Activated effector memory CD4-positive, alpha-beta T cell treated with anti-CD3 and anti-CD28 coated beads, Interleukin-2, amount 50 U/mL, for 16 hours (primary cell): ENCODE results near the gene WDR27.

Experiments used
- DNase-seq: peaks from one replicate; pipeline ENCODE4 v3.0.0-alpha.2; 2020

Gene WDR27

DNA sequence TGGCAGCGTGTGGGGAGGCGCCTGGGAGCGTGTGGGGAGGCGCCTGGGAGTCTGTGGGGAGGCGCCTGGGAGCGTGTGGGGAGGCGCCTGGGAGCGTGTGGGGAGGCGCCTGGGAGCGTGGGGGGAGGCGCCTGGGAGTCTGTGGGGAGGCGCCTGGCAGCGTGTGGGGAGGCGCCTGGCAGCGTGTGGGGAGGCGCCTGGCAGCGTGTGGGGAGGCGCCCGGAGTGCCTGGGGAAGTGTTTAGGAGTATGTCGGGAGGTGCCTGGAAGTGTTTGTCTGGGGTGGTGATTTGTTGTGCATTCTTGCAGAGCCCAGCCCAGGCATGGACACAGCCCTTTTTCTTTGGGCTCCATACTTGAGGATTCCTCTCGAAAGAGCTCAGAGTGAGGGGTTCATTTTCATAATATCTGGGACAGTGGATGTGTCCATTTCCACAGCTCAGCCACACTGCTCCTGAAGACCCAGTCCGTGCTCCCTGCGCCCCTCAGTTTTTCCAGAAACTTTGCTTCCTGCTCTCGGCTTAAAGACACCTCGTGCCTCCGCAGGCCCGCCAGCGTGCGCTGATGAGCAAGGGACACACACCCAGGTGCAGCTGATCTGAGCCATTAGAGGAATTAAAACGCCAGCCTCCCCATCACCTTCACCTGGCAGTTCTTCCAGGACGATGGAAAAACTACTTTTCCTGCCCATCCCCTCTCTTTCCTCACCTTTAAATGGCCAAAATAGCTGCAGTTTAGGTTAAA is 276.0 kb downstream of the WDR27 start:
- DNase-seq: no peak

DNA sequence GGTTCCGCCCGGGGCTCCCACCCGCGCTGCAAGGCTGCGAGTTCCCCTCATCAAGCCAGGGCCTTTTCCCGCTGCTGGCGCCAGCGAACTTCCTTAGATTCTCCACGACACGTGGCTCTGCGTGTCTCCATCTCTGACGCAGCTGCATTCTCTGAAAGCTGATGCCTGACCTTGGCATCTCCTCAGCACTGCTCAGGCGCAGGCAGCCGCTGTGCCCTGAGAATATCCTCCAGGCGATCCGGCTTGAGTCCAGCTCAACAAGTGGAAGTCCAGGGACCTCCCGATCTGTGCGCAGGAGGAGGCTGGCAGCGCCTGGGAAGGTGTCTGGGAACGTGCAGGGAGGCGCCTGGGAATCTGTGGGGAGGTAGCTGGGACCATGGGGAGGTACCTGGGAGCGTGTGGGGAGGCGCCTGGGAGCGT is 277.0 kb downstream of the WDR27 start:
- no peak for DNase-seq

DNA sequence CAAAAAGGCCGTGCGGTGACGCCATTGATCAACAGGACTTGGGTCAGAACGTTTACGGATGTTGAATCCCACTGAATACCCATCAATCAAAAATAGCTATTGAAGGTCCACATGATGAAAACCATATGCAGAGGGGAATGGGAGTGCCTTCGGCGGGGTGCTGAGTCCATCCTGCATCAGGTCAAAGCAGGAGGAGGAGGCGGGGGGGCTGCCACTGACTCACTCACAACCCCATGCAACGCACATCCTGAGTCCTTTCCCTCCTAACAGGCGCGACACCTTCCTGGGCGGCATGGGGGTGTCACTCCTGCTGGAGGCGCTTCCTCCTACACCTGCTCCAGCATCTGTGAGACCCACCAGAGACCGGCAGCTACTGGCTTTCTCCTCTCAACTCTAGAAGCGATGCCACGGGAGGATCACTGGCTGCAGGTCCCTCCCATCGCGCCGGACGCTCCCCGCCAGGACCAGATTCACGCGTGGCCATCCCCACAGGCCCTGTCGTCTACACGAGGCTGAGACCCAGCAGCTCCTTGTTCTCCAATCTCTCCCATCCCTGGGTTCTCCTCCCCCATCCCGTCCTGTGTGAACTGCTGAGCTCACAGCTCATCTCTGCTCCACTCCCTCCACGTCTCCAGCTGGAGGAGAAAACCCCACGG is 277.6 kb downstream of the WDR27 start:
- no peak for DNase-seq

DNA sequence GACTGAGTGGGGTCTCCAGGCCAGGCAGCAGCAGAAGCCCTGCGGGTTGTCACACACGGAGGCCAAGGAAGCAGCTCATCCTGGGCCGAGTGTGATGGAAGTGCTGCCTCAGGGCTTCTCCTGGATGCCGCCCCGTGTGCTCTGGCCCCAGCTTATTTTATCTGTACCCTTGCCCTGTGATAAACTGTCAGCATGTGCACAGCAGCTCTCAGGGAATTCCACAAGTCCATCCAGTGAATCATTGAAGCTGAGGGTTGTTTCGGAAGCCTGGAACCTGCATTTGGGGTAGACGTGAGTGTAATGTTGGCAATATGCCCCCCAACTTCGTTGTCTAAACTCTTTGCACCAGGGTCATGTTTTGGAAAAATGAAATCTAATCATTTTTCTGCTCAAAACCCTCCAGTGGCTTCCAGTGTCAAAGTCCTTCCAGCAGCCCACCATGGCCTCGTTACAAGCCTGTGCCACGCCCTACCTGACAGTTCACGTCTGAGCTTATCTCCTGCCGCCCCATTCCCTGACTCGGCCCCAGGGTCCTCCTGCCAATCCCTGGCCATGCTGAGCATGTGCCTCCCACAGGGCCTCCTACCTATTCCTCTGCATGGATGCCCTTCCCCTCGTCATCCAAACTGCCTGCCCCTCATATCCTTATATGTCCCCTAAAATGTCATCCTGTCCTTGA is 280.1 kb downstream of the WDR27 start:
- no peak for DNase-seq

DNA sequence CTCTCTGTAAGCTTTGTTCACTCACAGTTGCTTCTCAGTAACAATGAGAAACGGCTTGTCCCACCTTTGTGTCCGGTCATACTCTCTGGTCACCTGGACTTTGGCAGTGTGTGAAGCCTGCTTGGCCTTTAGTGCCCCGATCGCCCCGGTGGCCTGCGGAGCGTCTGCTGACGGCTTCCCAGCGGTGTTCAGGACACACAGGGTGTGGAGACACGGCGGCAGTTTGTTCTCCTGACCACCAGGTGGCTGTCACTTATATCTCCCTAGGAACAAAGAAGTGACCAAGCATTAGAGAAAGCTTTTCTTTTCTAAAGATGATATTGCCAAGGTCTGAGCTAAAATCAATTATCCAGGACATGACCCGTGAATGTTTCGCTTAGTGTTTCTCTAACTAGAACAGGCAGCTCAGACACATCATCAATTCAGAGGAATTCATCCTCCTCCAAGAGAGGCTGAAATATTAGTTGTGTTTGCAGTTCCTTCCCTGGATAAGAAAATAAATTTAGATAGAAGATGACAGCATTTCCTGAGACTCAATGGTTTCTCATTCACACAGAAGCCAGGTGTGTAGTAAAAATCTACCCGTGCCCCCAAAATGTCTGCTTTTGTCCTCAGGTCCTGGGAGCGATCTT is 280.8 kb downstream of the WDR27 start:
- DNase-seq: no peak

DNA sequence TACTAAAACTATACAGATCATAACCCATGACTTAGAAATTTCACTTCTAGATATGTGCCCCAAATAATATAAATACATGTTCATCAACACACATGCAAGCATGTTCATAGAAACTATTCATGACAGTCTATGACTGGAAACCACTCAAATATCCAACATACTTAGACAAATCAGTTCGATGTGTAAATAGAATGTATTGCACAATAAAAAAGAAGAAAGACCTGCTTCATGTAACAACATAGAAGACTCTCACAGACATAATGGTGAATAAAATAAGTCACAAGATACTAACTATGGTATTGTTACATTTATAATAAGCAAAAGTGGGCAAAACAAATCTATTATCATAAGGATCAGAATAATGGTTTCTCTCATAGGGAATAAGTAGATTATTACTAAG is 284.7 kb downstream of the WDR27 start:
- no peak for DNase-seq

DNA sequence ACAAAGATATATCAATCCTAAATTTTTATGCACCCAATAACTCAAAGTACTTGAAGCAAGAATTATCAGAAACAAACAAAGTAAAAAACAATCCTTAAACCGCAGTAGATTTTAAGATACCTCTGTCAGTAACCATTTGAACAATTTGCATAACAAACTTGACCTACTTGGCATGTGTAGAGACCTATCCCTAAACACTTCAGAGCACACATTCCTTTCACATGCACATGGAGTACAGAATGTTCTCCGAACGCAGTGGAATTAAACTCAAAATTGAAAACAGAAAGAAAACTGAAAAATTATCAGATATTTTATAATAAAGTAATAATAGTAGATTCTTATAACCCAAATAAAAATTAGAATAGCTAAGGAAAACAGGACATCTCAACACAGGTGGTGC is 285.6 kb downstream of the WDR27 start:
- no peak for DNase-seq

DNA sequence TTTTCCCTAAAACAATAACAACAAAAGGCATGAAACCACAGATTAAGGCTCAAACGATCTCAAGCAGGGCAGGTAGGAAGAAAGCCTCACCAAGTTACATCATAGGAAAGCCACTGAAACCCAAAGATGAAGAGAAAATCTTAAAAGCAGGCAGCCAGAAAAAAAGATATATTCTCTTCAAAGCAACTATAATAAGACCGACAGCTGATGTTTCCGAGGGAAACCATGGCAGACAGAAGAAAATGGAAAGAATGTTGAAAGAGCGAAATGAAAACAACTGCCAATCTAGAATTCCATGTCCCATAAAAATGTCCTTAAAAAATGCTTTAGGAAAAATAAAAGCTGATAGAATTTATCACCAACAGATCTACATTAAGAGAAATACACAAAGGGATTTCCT is 286.6 kb downstream of the WDR27 start:
- DNase-seq: no peak

DNA sequence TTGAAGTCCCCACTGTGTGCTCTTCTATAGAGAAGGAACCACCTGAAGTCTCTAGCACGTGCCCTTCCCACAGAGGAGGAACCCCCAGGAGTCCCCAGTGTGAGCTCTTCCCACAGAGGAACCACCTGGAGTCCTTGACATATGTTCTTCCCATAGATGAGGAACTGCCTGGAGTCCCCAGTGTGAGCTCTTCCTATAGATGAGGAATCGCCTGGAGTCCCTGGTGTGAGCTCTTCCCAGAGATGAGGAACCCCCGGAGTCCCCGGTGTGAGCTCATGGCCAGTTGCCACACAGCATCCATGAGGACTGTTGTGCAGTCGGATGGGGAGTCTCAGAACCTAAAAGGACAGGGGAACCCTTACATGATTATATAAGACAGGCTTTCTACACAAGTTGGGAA is 290.1 kb downstream of the WDR27 start:
- no peak for DNase-seq

DNA sequence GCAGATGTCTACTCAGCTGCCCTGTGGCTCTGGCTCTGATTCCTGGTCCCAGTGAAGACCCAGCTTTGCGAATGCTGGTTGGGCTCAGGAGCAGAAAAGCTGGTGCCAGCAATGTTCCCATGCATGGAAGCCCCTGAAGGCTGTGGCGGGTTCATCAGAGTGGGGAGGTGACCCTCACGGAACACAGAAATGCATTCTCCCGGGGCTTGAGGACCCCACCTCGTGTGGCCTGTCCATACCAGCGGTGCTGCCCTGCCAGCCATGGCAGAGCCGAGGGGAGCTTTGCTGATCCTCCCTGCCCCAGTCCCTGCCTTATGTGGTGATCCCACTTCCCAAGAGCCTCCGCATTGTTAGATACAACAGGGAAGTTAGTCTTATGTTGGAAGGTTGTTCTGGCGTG is 290.5 kb downstream of the WDR27 start:
- DNase-seq: no peak

DNA sequence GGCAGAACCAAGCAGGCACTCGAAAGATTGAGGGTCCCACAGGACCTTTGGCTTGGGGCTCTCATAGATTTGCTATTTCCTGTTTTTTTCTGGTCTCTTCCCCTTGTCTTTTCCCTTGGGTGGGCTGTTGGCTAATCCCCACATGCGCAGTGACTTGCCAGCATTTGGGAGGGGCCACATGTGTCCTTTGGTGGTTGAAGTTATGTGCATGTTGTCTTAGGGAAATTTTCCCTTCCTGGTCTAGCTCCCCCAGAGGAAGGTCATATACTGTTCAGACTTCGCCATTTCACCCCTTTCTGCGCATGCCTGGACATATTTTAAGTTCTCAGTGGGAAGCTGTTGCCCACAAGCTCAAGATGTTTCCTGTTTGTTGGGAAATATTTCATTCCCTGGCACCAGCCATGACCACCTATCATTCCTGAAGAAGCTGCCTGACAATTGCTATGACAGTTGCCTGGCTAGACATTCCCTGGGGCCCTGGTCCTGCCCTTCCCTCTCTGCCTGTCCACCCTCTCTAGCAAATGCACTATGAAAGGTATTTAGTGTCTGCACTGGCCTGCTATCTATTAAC is 292.0 kb downstream of the WDR27 start:
- DNase-seq: no peak

DNA sequence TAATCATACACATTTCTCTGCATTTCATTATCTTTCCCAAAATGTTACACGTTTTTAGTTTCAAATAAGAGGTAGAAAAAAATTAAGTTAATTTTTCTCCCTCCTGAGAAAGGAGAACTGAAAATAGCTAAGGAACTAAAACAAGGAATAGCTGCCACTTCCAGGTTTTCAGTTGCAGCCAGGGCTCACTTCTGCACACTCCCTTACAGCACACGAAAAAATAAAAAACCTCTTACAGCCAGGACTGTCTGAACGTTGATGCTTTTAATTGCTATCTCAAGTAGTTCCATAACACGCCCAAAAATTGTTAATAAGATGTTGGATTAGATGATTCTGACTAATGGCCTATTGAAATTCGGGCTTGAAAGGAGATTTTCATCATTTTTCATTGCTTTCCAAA is 294.5 kb downstream of the WDR27 start:
- no peak for DNase-seq
